GM19467 (cell line): ENCODE measurements around the gene GAN.
A peak's percentile ranks its signal among the peaks of the same experiment; 100 is the strongest.

Experiments
- ATAC-seq: cut with Tn5 transposase; IDR thresholded peaks from one replicate; pipeline ENCODE4 v1.9.1; 2021; ENCODE audit warnings: mild to moderate bottlenecking, moderate library complexity; ENCODE audit not compliant: unreplicated experiment

GAN gene, protein sequence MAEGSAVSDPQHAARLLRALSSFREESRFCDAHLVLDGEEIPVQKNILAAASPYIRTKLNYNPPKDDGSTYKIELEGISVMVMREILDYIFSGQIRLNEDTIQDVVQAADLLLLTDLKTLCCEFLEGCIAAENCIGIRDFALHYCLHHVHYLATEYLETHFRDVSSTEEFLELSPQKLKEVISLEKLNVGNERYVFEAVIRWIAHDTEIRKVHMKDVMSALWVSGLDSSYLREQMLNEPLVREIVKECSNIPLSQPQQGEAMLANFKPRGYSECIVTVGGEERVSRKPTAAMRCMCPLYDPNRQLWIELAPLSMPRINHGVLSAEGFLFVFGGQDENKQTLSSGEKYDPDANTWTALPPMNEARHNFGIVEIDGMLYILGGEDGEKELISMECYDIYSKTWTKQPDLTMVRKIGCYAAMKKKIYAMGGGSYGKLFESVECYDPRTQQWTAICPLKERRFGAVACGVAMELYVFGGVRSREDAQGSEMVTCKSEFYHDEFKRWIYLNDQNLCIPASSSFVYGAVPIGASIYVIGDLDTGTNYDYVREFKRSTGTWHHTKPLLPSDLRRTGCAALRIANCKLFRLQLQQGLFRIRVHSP

DNA sequence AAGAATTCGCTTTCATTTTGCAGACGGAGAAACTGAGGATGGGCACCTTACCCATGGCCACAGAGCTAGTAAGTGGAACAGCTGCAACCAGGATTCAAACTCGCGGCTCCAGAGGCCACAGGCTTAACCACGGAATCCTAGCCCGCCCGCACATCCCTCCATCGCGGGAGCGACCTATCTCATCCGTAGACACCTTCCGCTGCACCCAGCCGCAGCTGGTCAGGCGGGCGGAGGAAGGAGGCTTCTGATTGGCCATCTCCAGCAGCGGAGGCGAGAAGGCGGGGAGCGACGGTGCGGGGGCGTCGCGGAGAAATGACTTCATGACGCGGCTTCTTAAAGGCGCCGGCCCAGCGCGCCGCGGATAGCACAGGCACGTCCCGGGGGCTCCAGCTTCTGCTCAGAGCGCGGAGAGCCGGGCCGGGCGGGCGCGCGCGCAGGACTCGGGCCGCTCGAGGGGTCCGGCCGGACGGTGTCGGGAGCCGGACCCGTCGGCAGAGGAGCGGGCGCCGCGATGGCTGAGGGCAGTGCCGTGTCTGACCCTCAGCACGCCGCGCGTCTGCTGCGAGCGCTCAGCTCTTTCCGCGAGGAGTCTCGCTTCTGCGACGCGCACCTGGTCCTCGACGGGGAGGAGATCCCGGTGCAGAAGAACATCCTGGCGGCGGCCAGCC is at the start of gene GAN:
GAN (plus strand) TSS at position 360 of the 668 bp plus-strand sequence; CDS start at position 512, 152 bp downstream.
- peak; percentile 93 for ATAC-seq

DNA sequence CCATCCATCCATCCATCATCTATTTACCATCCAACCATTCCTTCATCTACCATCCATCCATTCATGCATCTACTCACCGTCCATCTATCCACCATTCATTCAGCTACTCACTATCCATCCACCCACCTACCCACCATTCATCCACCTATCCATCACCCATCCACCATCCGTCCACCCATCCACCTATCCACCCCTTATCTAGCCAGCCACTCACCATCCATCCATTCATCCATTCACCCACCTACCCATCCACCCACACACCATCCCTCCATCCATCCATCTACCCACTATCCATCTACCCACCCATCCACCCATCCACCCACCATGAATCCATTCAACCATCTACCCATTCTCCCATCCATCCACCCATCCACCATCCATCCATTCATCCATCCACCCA is 49.7 kb upstream of the GAN start:
- no peak for ATAC-seq

DNA sequence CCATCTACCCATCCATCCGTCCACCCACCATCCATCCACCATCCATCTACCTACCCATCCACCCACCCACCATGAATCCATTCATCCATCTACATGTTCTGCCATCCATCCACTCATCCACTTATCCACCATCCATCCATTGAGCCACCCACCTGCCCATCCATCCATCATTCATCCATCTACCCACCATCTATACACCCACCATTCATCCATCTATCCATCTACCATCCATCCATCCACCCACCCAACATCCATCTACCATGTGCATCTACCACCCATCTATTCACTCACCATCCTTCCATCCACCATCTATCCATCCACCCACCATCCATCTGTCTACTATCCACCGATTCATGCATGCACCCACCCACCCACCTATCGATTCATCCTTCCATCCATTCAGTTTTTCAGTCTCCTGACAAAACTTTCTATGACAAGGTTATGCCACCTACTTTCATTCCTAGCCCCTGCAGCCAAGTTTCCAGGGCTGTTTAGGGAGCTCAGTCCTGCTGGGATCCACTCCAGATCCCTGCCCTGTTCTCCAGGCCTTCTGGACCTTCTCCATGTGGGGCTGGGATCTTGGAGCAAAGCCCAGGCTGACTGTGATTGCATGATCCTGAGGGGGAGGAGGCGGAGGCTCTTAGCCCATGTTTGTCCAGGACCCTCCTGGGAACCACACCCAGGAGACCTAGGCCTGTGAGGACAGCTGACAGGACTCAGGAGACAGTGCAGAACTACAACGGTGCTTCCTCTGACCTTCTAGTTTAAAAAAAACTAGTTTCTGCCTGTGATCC is 48.9 kb upstream of the GAN start:
- no peak for ATAC-seq

DNA sequence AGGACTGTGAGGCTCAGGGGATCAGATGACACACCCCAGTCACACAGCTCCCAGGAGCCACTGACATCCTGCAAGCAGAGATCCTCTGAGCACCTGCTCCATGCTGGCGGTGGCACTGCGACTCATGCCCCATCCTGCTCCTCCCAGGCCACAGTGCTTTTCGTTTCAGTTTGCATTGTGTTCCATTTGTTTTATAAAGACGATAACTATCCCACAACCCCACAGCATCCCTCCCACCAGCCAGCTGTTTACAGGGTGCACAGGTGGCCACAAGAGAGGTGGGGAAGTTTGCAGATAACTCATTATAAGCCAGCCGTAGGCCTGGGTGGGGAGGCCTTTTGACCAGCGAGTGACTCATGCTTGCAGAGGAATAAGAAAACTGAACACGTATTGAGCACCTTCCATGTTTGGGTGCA is 48.1 kb upstream of the GAN start:
- no peak for ATAC-seq

DNA sequence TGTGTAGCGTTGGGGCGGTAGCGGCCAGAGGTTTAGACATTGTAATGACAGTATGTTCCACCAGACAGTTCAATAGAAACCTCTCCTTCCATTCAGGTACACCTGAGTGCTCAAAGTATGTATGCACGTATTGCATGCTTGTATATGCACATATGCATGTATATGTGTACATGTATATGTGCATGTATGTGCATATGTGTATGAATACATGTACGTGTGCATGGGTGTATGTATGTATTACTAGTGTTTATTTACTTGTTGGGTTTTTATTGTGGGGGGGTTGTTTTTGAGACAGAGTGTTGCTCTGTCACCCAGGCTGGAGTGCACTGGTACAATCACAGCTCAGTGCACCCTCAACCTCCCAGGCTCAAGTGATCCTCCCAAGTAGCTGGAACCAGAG is 46.3 kb upstream of the GAN start:
- ATAC-seq: no peak

DNA sequence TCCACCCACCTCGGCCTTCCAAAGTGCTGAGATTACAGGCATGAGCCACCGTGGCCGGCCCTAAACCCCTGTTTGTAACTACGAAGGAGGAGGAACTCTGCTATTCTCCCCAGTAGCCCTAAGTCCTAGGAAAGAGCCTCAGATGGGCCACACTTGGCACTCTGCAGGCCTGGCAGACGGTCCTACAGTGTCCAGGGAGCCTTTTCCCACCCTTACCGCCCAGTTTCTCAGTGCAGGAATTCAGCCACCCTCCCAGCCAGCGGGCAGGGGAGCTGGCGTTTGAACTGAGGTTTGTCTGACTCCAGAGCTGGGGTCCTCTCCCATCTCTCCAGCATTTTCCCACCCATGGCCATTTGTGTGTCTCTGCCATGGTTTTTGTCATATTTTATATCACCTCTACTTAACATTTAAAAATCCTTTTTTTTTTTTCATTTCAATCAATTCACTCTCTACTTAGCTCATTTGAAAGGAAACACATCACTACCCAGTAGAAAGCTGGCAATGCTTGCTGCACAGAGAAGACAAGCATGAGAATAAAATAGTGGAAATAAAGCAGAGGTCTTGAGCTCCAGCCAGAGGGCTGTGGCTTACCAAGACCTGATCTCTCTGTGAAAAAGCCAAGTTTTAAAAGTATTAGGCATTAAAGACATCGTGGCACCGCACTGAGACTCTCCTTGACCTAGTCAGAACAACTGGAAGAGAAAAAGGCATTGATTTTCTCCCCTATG is 41.4 kb upstream of the GAN start:
- ATAC-seq: no peak

DNA sequence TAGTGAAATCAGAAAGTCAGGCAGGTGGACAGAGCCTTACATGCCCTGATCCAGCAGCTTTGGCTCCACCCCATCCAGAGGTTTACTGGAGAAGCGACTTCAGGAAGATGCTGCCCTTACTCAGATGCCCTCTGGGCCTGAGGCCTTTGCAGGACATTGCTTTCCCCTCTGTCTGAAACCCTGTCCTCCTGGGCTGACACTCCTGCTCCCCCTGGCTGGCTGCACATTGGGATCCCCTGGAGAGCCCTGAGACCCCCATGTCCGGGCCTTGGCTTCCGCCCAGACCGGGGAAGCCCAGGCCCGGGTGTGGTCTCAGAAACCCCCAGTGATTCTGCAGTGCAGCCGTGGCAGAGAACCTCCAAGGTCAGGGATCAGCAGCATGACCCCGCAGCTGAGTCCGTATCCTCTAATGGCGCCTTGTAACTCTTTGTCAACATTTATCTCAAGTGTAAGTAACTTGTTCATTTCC is 39.7 kb upstream of the GAN start:
- ATAC-seq: no peak

DNA sequence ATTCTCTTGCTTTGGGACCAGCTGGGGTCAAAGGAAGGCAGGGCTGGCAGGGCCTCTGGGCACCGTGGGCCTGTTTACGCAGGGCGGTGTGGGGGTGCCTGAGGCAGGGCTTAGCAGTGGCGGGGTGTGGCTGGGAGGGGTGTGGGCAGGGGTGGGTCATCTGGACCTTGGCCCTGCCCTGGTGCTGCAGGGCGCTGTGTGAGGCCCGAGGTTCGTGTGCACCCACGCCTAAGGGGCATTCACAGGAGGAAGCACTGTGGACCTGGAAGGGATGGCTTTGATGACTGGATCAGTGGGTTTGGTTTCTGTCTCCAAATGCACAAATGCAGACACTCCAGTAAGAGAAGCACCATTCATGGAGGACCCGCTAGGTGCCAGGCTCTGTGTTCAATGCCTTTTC is 39.0 kb upstream of the GAN start:
- ATAC-seq: no peak

DNA sequence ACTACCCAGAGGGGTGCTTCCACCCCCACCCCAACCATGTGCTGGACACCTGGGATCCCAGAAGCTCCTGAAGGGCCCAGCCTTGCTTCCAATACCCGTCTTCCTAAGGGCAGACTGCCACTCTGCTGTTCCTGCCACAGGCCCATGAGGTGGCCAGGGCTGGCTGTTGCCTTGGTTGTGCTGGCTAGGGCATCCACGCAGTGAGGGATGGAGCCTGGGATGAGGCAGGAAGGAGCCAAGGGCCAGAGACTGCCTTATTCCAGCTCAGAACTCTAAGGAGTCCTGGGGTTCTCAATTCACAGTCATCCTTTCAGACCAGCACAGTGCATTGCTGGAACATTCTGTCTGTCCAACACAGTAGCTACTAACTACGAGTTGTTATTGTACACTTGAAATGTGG is 38.4 kb upstream of the GAN start:
- no peak for ATAC-seq

DNA sequence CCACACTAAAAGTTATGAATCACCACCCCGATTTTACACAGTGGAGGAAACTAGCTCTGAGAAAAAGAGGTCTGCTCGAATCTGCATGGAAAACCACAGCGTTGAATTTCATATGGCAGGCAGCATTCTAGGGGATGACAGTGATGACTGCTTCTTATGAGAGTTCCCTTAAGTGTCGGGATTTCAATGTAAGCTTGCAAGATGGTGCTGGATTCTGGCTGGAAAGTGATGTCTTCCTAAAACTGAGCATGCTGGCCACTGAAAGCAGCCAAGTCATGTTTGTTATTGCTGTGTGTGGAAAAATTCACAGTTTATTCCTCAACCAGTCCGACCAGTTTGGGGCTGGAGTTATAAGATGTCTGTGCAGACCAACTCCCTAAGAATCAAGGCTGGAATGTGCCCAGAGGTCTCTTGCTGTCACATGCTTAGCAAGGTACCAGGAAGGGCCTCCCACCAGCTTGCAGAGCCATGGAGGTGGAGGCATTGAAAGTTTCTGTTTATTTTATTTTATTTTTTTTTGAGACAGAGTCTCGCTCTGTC is 37.2 kb upstream of the GAN start:
- no peak for ATAC-seq

DNA sequence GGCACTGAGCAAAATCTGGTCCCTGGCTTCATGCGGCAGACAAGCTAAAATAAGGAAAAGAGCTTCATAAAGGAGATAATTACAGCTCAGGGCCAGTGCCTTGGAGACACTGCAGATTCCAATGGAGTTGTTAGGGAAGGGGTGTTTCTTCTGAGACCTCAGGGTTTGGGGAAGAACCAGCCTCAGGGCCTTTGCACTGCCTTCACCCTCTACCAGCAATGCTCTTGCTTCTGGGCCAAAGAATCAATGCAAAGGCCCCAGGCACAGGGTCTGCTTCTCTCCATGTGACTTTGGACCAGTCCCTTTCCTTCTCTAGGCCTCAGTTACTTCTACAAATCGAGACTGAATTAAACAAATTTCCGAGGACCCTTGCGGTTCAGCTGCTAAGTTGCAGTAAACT is 36.2 kb upstream of the GAN start:
- no peak for ATAC-seq

DNA sequence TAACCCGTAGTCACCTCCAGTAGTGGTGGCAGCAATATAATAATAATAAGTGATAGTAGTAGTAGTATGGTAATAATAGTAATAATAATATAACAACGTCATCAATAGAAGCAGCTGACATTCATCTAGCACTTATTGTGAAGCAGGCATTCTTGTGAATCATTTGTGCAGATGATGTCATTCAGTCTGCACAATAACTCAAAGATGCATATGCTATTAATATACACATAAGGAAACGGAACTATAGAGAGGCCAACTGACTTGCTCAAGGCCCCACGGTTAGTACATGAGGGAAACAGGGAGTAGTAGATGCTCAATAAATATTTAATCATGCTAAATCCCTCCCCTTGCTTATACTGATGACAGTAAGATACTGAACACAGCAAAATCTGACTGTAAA is 35.4 kb upstream of the GAN start:
- no peak for ATAC-seq

DNA sequence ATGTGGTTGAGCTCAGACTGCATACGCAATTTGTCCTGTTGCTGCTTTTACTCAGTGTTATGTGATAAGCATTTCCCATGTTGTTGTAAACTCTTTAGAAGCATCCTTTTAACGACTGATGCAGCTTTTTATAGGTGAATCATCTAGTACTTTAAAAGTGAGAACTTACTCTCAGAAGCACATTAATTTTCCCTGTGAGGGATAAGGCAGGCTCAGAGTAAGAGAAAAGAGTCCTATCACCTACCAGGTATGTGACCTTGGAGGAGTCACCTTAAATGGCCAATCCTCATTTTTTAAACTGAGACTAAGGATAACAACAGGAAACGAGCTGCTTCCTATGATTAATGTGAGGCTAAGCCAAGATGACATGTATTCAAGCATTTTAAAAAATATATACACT is 34.4 kb upstream of the GAN start:
- ATAC-seq: no peak

DNA sequence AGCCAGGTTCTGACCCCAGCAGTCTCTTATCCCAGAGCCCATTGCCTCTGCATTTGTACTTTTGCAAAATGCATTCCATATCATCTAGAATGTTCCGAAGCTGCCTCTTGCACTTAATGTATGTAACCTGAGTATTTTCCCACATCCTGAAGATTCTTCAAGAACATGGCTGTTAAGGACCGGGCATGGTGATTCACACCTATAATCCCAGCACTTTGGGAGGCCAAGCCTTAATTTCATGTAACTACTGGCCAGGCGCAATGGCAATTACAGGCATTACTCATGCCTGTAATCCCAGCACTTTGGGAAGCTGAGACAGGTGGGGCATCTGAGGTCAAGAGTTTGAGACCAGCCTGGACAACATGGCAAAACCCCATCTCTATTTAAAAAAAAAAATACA is 31.7 kb upstream of the GAN start:
- ATAC-seq: no peak

DNA sequence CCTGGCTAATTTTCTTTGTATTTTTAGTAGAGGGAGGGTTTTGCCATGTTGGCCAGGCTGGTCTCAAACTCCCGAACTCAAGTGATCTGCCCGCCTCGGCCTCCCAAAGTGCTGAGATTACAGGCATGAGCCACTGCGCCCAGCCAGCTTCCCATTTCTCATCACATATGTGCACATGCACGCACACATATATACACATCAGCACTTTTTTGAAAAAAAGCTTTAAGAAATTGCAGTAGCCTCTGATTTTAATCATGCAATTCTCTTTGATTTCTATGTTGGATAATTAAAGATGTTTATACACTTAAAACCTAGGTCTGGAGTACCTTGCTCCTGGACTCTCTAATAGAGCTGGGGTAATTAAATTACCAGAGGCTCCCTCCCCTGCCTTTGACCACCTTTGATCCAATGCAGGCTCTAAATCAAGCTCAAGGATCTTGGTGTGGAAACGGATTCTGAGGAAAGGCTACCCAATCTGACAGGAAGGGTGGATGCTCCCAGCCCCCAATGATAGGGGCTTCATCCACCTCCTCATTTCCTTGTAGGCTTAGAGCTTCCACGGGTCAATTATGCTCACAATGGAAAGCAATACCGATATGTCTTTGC is 29.7 kb upstream of the GAN start:
- ATAC-seq: no peak

DNA sequence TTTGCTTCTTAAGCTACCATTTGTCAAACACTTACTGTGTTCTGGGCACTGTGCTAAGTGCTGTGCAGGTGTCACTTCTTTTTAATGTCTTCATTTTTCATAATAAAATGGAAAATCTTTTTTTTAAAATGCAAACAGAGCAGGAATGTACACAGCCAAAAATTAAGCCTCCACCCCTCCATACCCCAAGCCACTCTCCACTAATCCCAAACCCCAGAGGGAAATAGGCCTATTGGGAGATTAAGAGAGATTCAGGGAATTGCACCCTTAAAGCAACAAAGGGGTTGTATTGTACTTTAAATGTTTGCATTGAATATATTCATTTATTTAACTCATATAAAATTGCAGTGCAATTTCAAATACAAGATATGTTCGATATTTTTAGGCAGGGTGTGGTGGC is 28.6 kb upstream of the GAN start:
- no peak for ATAC-seq

DNA sequence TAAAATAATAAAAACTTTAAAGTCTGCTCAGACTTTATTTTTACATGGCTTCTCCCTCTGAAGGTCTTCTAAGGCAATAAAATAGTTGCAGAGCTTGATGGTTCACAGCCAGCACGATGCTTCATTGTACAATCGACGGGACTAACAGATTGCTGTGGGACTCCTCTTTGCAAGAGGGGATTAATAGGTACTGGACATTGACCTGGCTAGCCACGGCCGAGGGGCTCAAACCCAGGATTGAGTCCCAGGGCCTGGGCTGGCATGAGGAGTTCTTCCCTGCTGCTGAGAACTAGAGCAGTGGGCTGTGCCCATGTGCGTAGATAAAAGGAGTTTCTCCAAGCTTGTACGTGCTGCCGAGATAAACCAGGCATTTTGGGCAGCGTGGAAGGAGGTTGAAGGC is 23.6 kb upstream of the GAN start:
- ATAC-seq: no peak

DNA sequence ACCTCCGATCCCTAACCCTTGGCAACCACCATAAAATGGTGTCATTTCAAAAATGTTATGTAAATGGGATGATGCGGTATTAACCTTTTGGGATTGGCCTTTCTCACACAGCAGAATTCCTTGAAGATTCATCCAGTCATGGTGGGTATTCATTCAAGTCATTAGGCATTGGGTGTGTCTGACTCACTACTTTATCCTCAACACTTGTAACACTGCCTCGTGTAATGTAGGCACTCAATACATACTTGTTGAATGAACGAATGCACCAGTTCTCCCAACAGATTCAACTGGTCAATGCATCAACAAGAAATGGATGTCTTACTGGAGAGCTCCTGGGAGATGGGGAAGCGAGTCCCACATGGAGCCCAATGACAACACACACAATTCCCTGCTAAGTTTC is 21.8 kb upstream of the GAN start:
- ATAC-seq: no peak

DNA sequence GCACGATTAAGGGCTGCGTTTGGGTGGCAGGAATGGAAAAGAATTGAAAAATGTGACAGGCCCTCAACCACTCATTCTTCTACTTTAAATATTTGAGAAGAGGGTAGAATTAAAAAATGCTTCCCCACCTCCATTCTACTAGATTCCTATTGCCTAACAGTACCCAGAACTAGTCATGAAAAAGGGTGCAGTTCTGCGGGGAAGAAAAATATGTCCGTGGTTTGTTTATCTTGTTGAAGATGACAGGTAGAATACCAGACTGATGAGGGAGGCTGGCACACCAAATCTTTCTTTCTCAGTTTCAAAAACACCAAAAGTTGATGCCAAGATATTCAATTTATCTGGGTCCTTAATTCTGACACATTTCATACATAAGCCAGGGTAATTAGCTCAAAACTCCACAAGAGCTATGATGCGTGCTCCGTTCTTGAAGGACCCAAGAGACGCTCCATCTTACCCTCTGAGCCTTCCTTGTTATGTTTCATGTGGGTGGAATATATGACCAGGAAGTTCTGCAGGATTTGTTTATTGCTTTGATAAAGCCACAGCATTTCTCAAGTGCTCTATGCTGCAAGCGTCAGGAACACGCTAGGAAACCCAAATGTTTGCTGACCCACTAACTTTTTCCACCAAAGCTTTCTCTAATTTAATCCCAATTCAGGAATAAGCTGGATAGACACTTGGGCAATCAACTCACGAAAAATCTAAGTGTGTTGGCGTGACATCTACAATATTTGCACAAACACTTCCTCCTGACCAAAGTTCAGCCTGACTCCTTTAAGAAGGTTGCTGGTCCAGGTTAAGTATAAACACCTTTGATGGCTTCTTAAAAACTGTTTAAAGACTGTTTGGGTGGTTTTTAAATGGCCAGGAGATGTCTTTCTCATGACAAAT is 20.6 kb upstream of the GAN start:
- no peak for ATAC-seq
